Neural cell (in vitro differentiated cells): Measurements from ENCODE around the gene SSR4. TPM values are rescaled to one million over a fixed set of nuclear protein-coding genes. Genes with fewer than 3 reads are reported as not detected.

ENCODE experiments used
- H2AFZ ChIP-seq: fragments of 200-600, 300-800 bp; sonication (generic), shearing (Covaris generic); 2 replicates; pipeline ENCODE4 v1.6.0; 2014; ENCODE audit warnings: low read depth, mild to moderate bottlenecking, antibody characterized with exemption, low read length, moderate library complexity
- H3F3A ChIP-seq: fragments of 200-600 bp; shearing (Covaris generic); 2 replicates; pipeline ENCODE4 v1.6.1; 2016; ENCODE audit warnings: mild to moderate bottlenecking, moderate library complexity, mixed read lengths, antibody characterized with exemption, low read length; ENCODE audit not compliant: insufficient read depth, poor library complexity, severe bottlenecking
- H3K27ac ChIP-seq: fragments of 200-600, 300-800 bp; sonication (generic), shearing (Covaris generic); 2 replicates; pipeline ENCODE4 v1.5.1; 2014; ENCODE audit warnings: mild to moderate bottlenecking, low read length, moderate library complexity
- H3K27me3 ChIP-seq: fragments of 300-800, 200-600 bp; sonication (generic), shearing (Covaris generic); 2 replicates; pipeline ENCODE4 v1.6.0; 2014; ENCODE audit warnings: mild to moderate bottlenecking, low read depth, low read length, moderate library complexity; ENCODE audit not compliant: insufficient read depth
- H3K36me3 ChIP-seq: fragments of 300-800, 200-600 bp; sonication (generic), shearing (Covaris generic); 2 replicates; pipeline ENCODE4 v1.5.1; 2014; ENCODE audit warnings: mild to moderate bottlenecking, antibody characterized with exemption, low read length, moderate library complexity; ENCODE audit not compliant: insufficient read depth
- H3K4me2 ChIP-seq: fragments of 300-800, 200-600 bp; sonication (generic), shearing (Covaris generic); 2 replicates; pipeline ENCODE4 v1.6.0; 2014; ENCODE audit warnings: mild to moderate bottlenecking, low read length
- H3K4me3 ChIP-seq: fragments of 300-800, 200-600 bp; sonication (generic), shearing (Covaris generic); 2 replicates; pipeline ENCODE4 v1.5.1; 2014; ENCODE audit warnings: mild to moderate bottlenecking, low read length, moderate library complexity
- H3K79me2 ChIP-seq: fragments of 200-600 bp; shearing (Covaris generic); replicated peaks from 2 replicates; pipeline ENCODE4 v1.6.0; 2014; ENCODE audit warnings: mild to moderate bottlenecking, low read length, moderate library complexity; ENCODE audit not compliant: insufficient read depth
- H3K9ac ChIP-seq: fragments of 300-800, 200-600 bp; sonication (generic), shearing (Covaris generic); 2 replicates; pipeline ENCODE4 v1.6.1; 2016; ENCODE audit warnings: mild to moderate bottlenecking, low read length, mixed read lengths
- H3K9me2 ChIP-seq: fragments of 200-600 bp; shearing (Covaris generic); 2 replicates; pipeline ENCODE4 v1.6.1; 2016; ENCODE audit warnings: mild to moderate bottlenecking, low read length, mixed read lengths; ENCODE audit not compliant: insufficient read depth
- H3K9me3 ChIP-seq: fragments of 200-600, 300-800 bp; sonication (generic), shearing (Covaris generic); 2 replicates; pipeline ENCODE4 v1.6.1; 2016; ENCODE audit warnings: mild to moderate bottlenecking, mixed run types, low read length, moderate library complexity, mixed read lengths
- H4K20me1 ChIP-seq: fragments of 200-600 bp; shearing (Covaris generic); 2 replicates; pipeline ENCODE4 v1.6.1; 2016; ENCODE audit warnings: mild to moderate bottlenecking, mixed run types; ENCODE audit not compliant: insufficient read depth
- EP300 ChIP-seq: fragments of 450-650 bp; conservative IDR thresholded peaks from 2 replicates; pipeline ENCODE4 v1.6.1; 2014; ENCODE audit warnings: antibody characterized with exemption, mild to moderate bottlenecking, moderate library complexity; ENCODE audit not compliant: poor library complexity, severe bottlenecking
- EZH2 ChIP-seq: fragments of 200-600, 300-800 bp; shearing (Covaris generic), sonication (generic); IDR thresholded peaks from 2 replicates; pipeline ENCODE4 v1.6.1; 2014; ENCODE audit warnings: antibody characterized with exemption, low read length, borderline replicate concordance, mild to moderate bottlenecking; ENCODE audit not compliant: insufficient read depth, poor library complexity, severe bottlenecking
- MXI1 ChIP-seq: fragments of 450-650 bp; conservative IDR thresholded peaks from 2 replicates; pipeline ENCODE4 v1.6.1; 2014; ENCODE audit warnings: antibody characterized with exemption, mild to moderate bottlenecking; ENCODE audit not compliant: poor library complexity, severe bottlenecking
- RAD21 ChIP-seq: fragments of 450-650 bp; conservative IDR thresholded peaks from 2 replicates; pipeline ENCODE4 v1.6.1; 2014; ENCODE audit warnings: antibody characterized with exemption, mild to moderate bottlenecking, moderate library complexity
- REST ChIP-seq: IDR thresholded peaks from 2 replicates; pipeline ENCODE4 v1.6.1; 2012; ENCODE audit warnings: borderline replicate concordance
- SMC3 ChIP-seq: fragments of 450-650 bp; conservative IDR thresholded peaks from 2 replicates; pipeline ENCODE4 v1.6.1; 2014; ENCODE audit warnings: antibody characterized with exemption, mild to moderate bottlenecking, moderate library complexity; ENCODE audit not compliant: poor library complexity
- TAF1 ChIP-seq: IDR thresholded peaks from 2 replicates; pipeline ENCODE4 v1.6.1; 2012; ENCODE audit warnings: low read depth
- polyA plus RNA-seq: library from polyadenylated mRNA; depleted of rRNA; stranded (reverse); fragments of >200 nt; gene quantifications from 2 replicates; pipeline ENCODE4 v1.2.3, GENCODE V29; 2014
- TF ChIP-seq, protein P1 (sequence below): fragments of 450-650 bp; IDR thresholded peaks from 2 replicates; pipeline ENCODE4 v1.5.1; 2014; ENCODE audit warnings: antibody characterized with exemption, mild to moderate bottlenecking, moderate library complexity; ENCODE audit not compliant: poor library complexity, severe bottlenecking

Gene SSR4
- polyA plus RNA-seq, 1 donor from 2014 or later: 186 TPM

- no peak overlapping the region for H3K27ac ChIP-seq
Observed at GRCh38 chrX:153769865-153770600, 24.4 kb upstream of the SSR4 start.

GRCh38 chrX:153770601-153771414, 23.7 kb upstream of the SSR4 start:
- Histone ChIP-seq H3K36me3 (no peaks in the 10 kb centered on the region), H3K27ac (no peak overlapping the region), H3K27me3 (no peaks in the 10 kb centered on the region), H3F3A (no peaks in the 10 kb centered on the region), H3K4me3 (no peak overlapping the region), H2AFZ (no peak overlapping the region), H3K9me2 (no peaks in the 10 kb centered on the region), H4K20me1 (no peaks in the 10 kb centered on the region), H3K9ac (no peak overlapping the region), H3K79me2 (no peaks in the 10 kb centered on the region), H3K9me3 (no peaks in the 10 kb centered on the region), H3K4me2 (no peak overlapping the region)
- TF ChIP-seq, protein P1, sequence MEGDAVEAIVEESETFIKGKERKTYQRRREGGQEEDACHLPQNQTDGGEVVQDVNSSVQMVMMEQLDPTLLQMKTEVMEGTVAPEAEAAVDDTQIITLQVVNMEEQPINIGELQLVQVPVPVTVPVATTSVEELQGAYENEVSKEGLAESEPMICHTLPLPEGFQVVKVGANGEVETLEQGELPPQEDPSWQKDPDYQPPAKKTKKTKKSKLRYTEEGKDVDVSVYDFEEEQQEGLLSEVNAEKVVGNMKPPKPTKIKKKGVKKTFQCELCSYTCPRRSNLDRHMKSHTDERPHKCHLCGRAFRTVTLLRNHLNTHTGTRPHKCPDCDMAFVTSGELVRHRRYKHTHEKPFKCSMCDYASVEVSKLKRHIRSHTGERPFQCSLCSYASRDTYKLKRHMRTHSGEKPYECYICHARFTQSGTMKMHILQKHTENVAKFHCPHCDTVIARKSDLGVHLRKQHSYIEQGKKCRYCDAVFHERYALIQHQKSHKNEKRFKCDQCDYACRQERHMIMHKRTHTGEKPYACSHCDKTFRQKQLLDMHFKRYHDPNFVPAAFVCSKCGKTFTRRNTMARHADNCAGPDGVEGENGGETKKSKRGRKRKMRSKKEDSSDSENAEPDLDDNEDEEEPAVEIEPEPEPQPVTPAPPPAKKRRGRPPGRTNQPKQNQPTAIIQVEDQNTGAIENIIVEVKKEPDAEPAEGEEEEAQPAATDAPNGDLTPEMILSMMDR: no peak
- TF ChIP-seq RAD21: no peak
- no peak for TF ChIP-seq MXI1

More at GRCh38 chrX:153769865-153770600, 24.4 kb upstream of the SSR4 start:
- Histone ChIP-seq H3K9ac (no peak overlapping the region), H3K4me3 (no peak overlapping the region), H3K36me3 (no peaks in the 10 kb centered on the region), H3K27me3 (no peaks in the 10 kb centered on the region), H3F3A (no peaks in the 10 kb centered on the region), H3K4me2 (no peak overlapping the region), H3K9me2 (no peaks in the 10 kb centered on the region), H4K20me1 (no peaks in the 10 kb centered on the region), H3K79me2 (no peaks in the 10 kb centered on the region), H2AFZ (no peak overlapping the region), H3K9me3 (no peaks in the 10 kb centered on the region)
- TF ChIP-seq TAF1 (no peak), SMC3 (no peak), EP300 (no peak), MXI1 (no peak), EZH2 (no peak), RAD21 (no peak), REST (no peak)
- TF ChIP-seq, protein P1: no peak
